Measurements from ENCODE around the gene AQP2.

The AQP2 gene

DNA sequence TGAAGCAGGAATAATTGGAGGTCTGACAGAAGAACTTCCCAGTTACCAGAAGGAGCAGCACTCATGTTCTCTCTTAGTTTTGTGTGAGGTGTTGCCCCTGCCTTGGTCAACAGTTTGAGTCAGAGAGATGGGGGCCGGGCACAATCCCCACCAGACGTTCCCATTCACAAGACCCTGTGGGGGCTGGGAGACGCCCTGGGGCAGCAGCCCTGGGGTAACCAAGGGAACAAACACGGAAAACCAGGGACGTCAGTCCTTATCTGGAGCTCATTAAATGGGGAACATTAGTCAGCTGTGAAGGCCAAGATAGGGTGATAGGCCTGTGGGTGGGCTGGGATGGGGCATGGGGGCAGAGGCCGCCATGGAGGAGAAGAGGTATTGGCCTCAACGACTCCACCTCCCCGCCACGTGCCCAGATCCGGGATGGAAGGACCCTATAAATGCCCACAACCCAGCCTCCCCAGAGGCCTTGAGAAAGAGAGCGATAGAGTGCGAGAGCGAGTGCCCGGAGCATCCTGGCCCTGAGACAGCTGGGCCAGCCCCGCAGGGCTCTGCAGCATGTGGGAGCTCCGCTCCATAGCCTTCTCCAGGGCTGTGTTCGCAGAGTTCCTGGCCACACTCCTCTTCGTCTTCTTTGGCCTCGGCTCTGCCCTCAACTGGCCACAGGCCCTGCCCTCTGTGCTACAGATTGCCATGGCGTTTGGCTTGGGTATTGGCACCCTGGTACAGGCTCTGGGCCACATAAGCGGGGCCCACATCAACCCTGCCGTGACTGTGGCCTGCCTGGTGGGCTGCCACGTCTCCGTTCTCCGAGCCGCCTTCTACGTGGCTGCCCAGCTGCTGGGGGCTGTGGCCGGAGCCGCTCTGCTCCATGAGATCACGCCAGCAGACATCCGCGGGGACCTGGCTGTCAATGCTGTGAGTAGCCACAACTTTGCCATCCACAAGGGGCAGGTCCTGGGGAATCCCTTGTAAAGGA is at the start of gene AQP2:
Gene AQP2 (plus strand): TSS at position 465 of the 979 bp plus-strand sequence. CDS start 94 bp downstream, at position 559.
- no peak for DNase-seq (ENCODE audit: low spot score)

DNA sequence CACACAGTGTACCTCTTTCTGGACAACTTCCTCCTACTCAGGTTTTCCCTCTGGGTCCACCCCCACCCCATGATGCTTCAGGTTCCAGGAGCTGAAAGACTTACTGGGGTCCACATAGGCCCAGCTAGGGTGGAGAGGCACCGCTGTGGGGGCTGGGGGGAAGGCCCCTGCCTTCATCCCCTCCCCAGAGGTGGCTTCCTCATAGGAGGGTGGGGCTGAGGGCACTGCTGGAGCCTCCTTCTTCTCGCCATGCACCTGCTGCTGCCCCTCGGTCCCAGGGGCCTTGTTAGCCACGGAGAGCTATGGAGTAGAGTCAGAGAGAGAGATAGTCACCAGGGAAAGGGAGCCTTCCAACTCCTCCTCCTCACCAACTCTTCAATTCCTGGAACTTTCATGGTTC is 49.5 kb upstream of the AQP2 start:
- no peak for DNase-seq (ENCODE audit: low spot score)

DNA sequence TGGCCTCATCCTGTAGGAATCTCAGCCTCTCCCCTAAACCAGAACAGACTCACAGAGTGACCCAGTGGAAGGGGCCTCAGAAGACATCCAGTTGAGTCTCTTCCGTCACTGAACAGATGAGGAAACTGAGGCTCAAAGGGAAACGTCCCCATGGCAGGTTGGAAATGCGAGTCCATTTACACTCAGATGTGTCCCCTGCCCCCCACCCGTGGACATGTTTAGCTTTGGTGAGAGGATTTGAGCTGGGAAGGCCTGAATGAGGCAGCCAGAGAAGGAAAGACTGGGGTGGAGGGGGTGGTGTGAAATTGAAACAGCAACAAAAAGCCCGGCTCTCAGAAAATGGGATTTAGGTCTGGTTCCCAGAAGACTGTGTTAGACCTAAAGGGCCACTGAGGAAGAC is 48.6 kb upstream of the AQP2 start:
- DNase-seq (ENCODE audit: low spot score) = no peak

DNA sequence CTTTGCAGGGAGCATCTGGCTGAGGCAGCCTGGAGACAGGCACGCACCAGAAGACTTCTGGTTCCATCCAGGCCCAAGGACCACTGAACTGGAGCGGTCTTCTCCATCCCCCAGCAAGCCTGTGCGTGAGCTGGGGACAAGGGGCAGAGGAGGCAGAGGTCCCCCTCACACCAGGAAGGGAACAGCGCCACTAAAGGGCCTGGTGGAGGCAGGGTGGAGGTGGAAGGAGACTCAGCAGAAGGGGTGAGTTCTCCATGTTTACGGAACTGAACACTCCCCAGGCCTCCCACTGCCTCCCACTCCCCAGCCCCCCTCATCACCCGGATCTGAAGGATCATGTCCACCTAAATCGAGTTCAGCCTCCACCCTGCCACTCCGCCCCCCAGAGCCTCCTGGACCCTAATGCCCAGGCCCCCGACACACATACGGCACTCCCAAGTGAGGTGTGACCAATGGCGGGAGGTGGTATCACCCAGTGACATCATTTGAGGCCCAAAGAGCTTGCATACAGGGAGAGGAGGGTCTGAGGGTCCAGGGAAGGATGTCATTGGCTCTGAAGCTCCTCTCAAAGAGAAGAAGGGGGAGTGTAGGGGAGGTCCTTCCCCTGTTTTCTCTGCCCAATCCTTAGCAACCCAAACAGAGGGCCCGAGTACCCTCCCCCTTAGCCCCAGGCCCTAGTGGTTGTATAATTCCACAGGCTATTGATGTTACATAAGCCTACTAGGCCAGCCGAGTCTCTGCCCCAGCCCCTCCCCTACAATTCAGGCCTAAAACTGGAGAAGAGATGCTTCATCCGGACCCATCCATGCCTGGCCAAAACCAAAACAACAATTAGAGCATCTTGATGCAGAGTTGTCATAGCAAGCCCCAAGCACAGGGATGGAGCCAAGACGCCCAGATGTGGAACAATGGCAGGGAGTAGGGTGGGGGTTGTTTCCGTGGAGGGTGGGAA is 47.9 kb upstream of the AQP2 start:
- DNase-seq (ENCODE audit: low spot score) = no peak

DNA sequence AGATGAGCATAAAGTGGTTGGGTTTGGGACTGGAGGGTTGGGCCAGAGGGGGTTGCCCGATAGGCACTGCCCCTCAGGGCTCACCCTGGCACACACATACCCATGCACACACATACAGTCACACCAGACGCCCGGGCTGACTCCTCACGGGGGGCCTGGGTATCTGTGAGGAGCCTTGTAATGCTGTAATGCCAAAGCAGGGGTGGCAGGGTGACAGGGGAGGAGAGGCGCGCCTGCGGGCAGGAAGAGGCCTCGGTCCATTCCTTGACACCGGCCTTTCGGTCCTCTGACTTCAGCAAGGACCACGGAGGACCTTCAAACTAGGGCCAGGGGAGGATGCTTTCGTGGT is 47.2 kb upstream of the AQP2 start:
- DNase-seq (ENCODE audit: low spot score) = no peak

- DNase-seq (ENCODE audit: low spot score) = no peak
Measured at GRCh38 chr12:49903700-49904423, 46.7 kb upstream of the AQP2 start, which contains the start of gene FAIM2. Gene FAIM2, minus strand, starts transcription at chr12:49903900. Its CDS starts 108 bp downstream, at chr12:49903792.

DNA sequence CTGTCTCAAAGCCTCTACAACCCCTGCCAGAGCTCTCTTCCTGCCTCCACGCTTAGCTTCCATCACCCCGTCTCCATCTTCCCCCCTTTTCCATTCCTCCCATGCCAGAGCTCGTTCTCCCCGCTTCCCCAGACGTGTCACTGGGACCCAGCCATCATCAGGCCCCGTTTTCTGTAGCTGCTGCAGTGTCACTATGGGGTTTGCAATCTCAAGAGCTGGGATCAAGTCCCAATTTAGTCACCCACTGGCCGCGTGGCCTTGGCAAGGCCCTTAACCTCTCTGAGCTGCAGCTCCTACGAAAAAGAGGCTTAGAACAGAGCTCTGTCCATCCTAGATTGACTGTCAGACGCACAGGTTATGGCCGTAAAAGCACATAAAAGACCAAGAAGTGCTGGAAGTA is 45.9 kb upstream of the AQP2 start:
- DNase-seq (ENCODE audit: low spot score) = no peak

DNA sequence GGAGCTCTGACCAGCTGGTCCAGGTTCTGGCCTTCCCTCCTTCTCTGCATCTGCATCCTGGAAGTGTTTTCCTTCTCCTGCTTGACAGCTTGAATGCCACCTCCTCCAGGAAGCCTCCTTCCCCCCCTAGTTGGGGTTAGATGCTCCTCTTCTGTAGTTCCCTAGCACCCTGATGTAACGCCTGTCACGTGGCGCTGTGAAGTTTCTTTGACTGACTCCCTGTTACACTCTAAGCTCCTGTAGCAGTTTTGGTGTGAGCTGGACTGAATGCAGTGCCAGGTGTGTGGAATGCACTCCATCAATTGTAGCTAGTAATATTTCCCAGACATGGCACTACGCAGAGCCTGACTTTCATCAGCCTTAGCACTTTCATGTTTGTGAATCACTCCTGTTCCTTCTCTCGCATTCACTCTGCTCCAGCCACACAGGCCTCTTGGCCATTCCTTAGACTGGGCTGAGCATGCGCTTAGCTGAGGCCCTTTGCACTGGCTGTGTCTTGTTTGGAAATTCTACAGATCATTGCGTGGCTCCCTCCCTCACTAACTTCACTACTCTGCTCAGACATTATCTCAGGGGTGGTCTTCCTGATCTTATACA is 44.7 kb upstream of the AQP2 start:
- DNase-seq (ENCODE audit: low spot score) = no peak

DNA sequence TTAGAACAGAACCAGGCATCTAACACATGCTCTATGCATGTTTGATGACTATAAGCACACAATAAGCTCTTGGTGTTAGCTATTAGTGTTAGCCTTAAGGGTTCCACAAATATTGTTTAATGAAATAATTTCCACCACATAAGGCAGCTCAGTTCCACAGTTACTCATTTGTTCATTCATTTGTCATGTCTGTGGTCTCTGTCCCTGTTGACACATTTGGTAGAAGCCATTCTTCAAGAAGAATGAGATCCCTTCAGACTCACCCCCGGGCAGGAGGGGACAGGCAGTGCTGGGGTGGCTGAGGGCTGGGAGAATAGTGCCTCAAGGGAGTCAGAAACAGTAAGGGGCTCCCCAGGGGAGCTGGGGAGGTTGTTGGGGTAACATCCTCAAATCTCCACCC is 43.2 kb upstream of the AQP2 start:
- DNase-seq (ENCODE audit: low spot score) = no peak

DNA sequence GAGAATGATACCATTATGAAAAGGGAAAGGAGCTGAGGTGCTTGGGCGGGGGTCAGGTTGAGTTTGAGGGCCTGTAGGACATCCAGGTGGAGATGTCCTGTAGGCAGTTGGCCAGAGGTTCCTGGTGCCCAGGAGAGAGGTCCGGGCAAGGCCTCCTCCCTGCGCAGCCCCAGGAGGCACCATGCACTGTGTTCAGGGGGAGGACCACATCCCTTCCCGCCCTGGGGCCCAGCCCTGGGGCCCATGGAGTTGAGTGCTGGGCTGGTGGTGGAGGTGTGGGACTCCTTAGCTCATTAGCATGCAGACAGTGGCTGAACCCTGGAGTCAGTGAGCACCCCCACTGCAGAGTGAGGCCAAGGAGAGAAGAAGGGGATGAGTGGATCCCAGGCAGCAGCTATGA is 41.2 kb upstream of the AQP2 start:
- no peak for DNase-seq (ENCODE audit: low spot score)

- DNase-seq (ENCODE audit: low spot score) = no peak
Measured at GRCh38 chr12:49909826-49910225, 40.7 kb upstream of the AQP2 start.

DNA sequence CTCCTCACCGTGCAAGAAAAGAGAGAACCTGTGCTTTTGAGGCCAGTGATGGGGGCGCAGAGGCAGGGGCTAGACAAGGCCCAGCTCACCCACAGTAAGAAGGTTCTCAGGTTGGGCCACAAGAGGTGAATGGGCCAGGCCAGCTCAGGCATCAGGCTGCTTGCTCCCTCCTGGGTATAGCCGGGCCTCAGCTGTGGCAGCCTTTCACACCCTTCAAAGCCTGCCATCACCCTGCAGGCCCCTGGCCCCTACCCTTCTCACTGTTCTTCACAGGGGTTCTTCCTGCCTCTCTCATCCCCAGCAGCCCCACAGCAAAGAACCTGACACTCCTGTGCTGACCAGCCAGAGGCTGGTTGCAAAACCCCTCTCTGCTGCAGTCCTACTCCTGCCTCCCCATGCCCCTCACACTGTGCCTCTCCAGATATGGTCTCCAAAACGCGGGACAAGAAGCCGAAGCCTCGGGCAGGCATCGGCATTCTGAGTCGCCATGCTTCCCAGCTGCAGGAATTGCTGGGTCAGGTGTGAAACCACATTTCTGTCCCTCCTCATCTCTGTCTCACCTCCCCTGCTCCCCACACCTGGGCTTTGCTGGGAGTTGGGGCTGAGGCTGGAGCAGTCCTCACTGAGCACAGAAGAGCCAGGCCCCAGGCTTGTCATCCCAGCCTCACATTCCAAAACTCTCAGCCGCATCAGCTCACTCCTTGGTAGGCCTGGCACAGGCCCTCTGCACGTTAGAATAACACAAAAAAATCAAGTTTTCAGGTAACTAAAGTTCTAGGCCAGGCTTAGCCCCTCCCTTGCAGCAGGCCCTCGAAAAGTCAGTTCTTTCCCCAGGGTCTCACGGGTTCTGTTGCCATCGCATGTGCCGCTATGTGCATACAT is 40.0 kb upstream of the AQP2 start:
- DNase-seq (ENCODE audit: low spot score) = no peak

- DNase-seq (ENCODE audit: low spot score) = no peak
Measured at GRCh38 chr12:49911213-49911605, 39.3 kb upstream of the AQP2 start.

DNA sequence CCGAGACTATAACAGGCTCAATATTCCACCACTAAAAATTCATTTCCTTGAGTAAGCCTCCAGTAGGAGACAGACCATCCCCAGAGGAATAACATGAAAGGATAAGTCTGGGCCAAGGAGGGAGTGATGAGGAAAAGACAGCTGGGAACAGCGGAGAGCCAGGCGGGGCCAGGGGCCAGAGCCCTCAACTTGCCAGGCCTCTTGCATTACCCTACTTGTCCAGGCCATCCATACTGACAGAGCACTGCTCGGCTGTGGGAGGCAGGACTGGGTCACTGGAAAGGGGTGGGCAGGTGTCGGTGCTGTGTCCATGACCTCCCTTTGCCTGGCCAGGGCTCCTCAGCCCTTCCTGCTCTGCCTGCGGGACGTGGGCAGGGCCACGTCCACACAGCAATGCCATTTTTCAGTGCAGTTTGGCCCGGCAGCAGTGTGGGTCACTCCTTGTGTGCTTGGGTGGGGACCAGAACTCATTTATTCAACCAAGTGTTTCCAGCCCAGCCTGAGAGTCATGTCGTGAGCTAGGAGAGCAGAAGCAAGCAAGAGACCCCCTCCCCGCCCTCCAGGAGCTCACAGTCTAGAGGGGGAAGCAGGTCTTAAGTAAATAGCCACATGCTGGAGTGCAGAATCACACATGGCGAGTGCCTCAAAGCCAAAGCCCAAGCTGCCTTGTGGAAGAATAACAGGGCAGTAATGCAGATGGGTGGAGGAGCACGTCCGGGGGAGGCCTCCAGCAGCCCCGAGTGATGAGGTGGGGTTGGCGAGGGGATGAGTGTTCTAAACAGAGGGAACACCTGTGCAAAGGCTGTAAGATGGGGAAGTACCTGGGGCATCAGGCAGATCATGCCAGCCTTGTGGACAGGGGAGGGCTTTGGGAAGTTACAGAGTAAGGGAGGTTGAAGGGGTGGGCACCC is 37.9 kb upstream of the AQP2 start:
- no peak for DNase-seq (ENCODE audit: low spot score)

- DNase-seq (ENCODE audit: low spot score) = no peak
Measured at GRCh38 chr12:49916129-49916919, 34.2 kb upstream of the AQP2 start.

DNA sequence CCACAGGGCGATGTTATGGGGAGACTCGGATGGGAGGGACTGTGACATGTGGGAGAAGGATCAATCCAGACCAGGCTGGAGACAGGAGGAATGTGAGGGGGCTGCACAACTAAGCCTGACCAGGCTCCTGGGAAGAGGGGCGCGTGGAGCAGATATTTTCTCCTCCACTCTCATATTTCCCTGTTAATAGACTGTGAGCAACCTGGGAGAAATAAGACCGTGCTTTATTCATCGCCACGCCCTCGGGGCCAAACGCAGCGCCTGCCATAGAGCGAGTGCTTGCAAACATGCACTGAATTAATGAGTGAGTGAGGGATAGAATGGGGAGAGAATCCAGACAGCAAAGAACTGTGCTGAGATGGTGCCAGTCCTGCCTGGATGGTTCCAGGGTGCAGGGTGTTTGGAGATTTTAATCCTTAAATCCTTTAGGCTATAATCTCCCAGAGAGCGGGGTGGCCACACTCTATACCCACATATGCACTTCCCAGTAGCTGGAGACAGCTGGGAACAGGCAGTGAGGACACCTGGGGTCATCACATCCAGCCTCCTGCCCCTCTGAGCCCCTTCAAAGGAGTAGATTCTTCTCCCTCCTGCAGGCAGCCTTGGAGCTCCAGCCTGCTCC is 33.3 kb upstream of the AQP2 start:
- DNase-seq (ENCODE audit: low spot score) = no peak

DNA sequence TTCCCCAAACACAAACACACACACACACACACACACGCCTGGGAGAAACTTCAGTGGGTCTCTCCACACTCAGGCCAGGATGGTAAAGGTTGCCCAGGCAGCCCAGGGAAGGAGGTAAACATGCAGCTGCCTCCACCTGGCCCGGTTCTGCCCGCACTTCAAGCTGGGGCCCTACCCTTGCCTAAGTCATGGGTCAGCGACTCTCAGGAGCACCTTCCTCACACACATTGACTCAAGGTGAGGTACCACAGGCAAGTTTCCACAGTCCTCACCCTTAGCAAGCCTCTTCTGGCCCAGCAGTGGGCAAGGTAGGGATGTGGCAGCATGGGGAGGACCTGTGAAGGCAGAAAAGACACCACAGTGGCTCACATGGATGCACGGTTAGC is 32.8 kb upstream of the AQP2 start:
- DNase-seq (ENCODE audit: low spot score) = no peak

DNA sequence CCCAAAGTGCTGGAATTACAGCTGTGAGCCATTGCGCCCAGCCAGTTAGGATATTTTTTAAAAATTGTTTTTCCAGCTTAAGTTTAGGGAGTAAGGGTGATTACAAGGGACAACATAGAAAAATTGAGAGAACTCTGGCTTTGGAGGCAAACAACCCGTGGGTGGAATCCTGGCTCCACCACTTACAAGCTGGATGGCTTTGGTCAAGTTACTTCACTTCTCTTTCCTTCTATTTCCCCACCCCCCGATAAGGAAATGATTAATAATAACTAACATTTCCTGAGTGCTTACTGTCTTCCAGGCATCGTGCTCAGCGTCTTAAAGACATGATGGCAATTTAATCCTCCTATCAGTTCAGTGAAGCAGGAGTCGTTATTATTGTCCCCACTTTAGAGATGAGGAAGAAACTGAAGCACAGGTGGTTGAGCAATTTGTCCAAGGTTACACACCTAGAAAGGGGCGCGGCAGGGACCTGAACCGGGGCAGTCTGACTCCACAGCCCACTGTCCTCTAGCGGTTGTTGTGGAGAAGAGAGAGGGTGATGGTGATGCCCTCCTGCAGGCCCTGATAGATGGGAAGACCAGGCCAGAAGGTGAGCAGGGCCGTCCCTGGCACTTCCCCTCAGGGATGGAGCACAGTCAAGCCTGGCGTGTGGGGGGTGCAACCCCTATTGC is 30.2 kb upstream of the AQP2 start:
- DNase-seq (ENCODE audit: low spot score) = peak; percentile 32
